GM23338 (cell line): ENCODE measurements around the gene GID4. TPM values are rescaled to one million over a fixed set of nuclear protein-coding genes. Genes with fewer than 3 reads are reported as not detected.

ENCODE experiments used
- ATAC-seq: fragments of 200-7000 bp; cut with Tn5 transposase; 3 replicates; pipeline ENCODE4 v1.9.1; 2020
- DNase-seq: peaks from one replicate; pipeline ENCODE4 v3.0.0-alpha.2; 2015; ENCODE audit warnings: low spot score
- H2AFZ ChIP-seq: fragments of 200-600 bp; sonication (generic); 2 replicates; pipeline ENCODE4 v1.8.0; 2016; ENCODE audit warnings: antibody characterized with exemption, mild to moderate bottlenecking, moderate library complexity
- H3F3A ChIP-seq: fragments of 200-600 bp; sonication (generic); replicated peaks from 2 replicates; pipeline ENCODE4 v1.8.0; 2017; ENCODE audit warnings: antibody characterized with exemption, mixed run types, low read depth
- H3K27ac ChIP-seq: fragments of 200-600 bp; sonication (generic); 2 replicates; pipeline ENCODE4 v1.6.1; 2016; ENCODE audit warnings: low read depth
- H3K27me3 ChIP-seq: fragments of 200-600 bp; sonication (generic); 2 replicates; pipeline ENCODE4 v1.8.0; 2016; ENCODE audit warnings: mild to moderate bottlenecking, mixed run types, moderate library complexity; ENCODE audit not compliant: insufficient read depth
- H3K36me3 ChIP-seq: fragments of 200-600 bp; sonication (generic); 2 replicates; pipeline ENCODE4 v1.8.0; 2016; ENCODE audit warnings: mild to moderate bottlenecking; ENCODE audit not compliant: insufficient read depth
- H3K4me1 ChIP-seq: fragments of 200-600 bp; sonication (generic); 2 replicates; pipeline ENCODE4 v1.8.0; 2016; ENCODE audit warnings: mild to moderate bottlenecking, moderate library complexity; ENCODE audit not compliant: insufficient read depth
- H3K4me2 ChIP-seq: fragments of 200-600 bp; sonication (generic); 2 replicates; pipeline ENCODE4 v1.7.1; 2017; ENCODE audit warnings: mixed run types
- H3K4me3 ChIP-seq: fragments of 200-600 bp; sonication (generic); 2 replicates; pipeline ENCODE4 v1.6.1; 2016; ENCODE audit warnings: mixed run types
- H3K79me2 ChIP-seq: fragments of 200-600 bp; sonication (generic); replicated peaks from 2 replicates; pipeline ENCODE4 v1.8.0; 2017; ENCODE audit warnings: mild to moderate bottlenecking; ENCODE audit not compliant: insufficient read depth
- H3K9me2 ChIP-seq: fragments of 200-600 bp; sonication (generic); 2 replicates; pipeline ENCODE4 v1.8.0; 2017; ENCODE audit not compliant: insufficient read depth
- H4K20me1 ChIP-seq: fragments of 200-600 bp; sonication (generic); replicated peaks from 2 replicates; pipeline ENCODE4 v1.8.0; 2017; ENCODE audit warnings: mild to moderate bottlenecking; ENCODE audit not compliant: insufficient read depth
- H3K27ac Mint-ChIP-seq: 2 replicates; pipeline ENCODE4 v1.8.0; 2020; ENCODE audit warnings: inconsistent platforms, mild to moderate bottlenecking, moderate library complexity, mixed read lengths
- H3K27me3 Mint-ChIP-seq: 3 replicates; pipeline ENCODE4 v1.8.0; 2022; ENCODE audit warnings: low read depth, mild to moderate bottlenecking, moderate library complexity, mixed read lengths, inconsistent platforms; ENCODE audit not compliant: insufficient read depth, poor library complexity
- H3K36me3 Mint-ChIP-seq: 3 replicates; pipeline ENCODE4 v1.8.0; 2021; ENCODE audit warnings: low read depth, mild to moderate bottlenecking, inconsistent platforms, moderate library complexity, mixed read lengths
- H3K4me1 Mint-ChIP-seq: 3 replicates; pipeline ENCODE4 v1.8.0; 2020; ENCODE audit warnings: mild to moderate bottlenecking, inconsistent platforms, mixed read lengths
- H3K4me3 Mint-ChIP-seq: 3 replicates; pipeline ENCODE4 v1.8.0; 2021; ENCODE audit warnings: moderate library complexity, mild to moderate bottlenecking, inconsistent platforms, mixed read lengths
- H3K9me3 Mint-ChIP-seq: 3 replicates; pipeline ENCODE4 v1.8.0; 2020; ENCODE audit warnings: moderate library complexity, mild to moderate bottlenecking, inconsistent platforms, mixed read lengths
- EZH2phosphoT487 ChIP-seq: fragments of 200-600 bp; sonication (generic); IDR thresholded peaks from one replicate; pipeline ENCODE4 v1.8.1; 2018; ENCODE audit warnings: antibody characterized with exemption; ENCODE audit not compliant: unreplicated experiment
- polyA plus RNA-seq: library from polyadenylated mRNA; unstranded; fragments of >200 nt; fragmentation: Nextera tagmentation; extraction: Ambion mirVana; gene quantifications from 2 replicates; pipeline ENCODE4 v1.2.1, GENCODE V29; 2016
- total RNA-seq: library from RNA; depleted of rRNA; stranded (reverse); fragments of >200 nt; shearing (Covaris generic); gene quantifications from 2 replicates; pipeline ENCODE4 v1.2.3, GENCODE V29; 2014
- TF ChIP-seq, protein P1 (sequence below): IDR thresholded peaks from 2 replicates; pipeline ENCODE4 v1.6.1; 2016; ENCODE audit warnings: antibody characterized with exemption
- TF ChIP-seq, protein P2 (sequence below), 2 experiments: fragments of 200-600 bp in 1 of 2; sonication (generic) in 1 of 2; conservative IDR thresholded peaks; 2 replicates each; pipeline versions ENCODE4 v1.5.1 to v1.6.1; 2016 to 2017; ENCODE audit warnings: antibody characterized with exemption in 2 of 2, low read depth in 2 of 2, mild to moderate bottlenecking in 2 of 2, moderate library complexity in 1 of 2

The GID4 gene
- total and polyA plus RNA-seq, 2 experiments from 2014 or later = 6.3 to 11.2 TPM

DNA sequence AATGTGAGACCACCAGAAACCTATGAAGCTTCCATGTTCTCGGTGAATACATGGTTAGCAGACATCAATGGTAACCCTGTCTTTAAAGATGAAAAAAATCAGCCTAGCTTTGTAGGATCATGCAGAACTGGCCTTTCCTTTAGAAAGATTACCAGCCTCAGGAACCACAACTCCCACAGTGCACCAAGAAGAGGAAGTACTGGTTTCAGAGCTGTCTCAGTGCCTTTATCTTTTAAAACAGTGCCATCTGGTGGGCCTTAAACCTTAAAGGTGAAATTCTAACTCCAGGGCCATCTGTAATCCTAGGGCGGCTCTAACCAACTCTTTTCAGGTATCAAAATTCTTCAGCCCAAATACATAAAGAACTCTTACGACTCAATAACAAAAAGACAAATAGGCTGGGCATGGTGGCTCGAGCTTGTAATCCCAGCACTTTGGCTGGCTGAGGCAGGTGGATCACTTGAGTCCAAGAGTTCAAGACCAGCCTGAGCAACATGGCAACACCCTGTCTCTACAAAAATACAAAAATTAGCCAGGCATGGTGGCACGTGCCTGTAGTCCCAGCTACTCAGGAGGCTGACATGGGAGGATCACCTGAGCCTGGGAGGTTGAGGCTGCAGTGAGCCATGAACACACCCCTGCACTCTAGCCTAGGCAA, 5.6 kb upstream of the GID4 start:
- Mint-ChIP-seq H3K9me3 (no peaks in the 10 kb centered on the region), H3K4me3 (no peak overlapping the region), H3K27me3 (peaks cover 7% of the 10 kb centered on the region), H3K4me1 (peaks cover 10% of the 10 kb centered on the region), H3K27ac (peak overlapping the region; percentile 56; the same call in 1 of the 2 replicates), H3K36me3 (no peaks in the 10 kb centered on the region)
- TF ChIP-seq, protein P1, sequence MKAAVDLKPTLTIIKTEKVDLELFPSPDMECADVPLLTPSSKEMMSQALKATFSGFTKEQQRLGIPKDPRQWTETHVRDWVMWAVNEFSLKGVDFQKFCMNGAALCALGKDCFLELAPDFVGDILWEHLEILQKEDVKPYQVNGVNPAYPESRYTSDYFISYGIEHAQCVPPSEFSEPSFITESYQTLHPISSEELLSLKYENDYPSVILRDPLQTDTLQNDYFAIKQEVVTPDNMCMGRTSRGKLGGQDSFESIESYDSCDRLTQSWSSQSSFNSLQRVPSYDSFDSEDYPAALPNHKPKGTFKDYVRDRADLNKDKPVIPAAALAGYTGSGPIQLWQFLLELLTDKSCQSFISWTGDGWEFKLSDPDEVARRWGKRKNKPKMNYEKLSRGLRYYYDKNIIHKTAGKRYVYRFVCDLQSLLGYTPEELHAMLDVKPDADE = peak; percentile 85
- TF ChIP-seq, protein P2, sequence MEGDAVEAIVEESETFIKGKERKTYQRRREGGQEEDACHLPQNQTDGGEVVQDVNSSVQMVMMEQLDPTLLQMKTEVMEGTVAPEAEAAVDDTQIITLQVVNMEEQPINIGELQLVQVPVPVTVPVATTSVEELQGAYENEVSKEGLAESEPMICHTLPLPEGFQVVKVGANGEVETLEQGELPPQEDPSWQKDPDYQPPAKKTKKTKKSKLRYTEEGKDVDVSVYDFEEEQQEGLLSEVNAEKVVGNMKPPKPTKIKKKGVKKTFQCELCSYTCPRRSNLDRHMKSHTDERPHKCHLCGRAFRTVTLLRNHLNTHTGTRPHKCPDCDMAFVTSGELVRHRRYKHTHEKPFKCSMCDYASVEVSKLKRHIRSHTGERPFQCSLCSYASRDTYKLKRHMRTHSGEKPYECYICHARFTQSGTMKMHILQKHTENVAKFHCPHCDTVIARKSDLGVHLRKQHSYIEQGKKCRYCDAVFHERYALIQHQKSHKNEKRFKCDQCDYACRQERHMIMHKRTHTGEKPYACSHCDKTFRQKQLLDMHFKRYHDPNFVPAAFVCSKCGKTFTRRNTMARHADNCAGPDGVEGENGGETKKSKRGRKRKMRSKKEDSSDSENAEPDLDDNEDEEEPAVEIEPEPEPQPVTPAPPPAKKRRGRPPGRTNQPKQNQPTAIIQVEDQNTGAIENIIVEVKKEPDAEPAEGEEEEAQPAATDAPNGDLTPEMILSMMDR (conservative IDR thresholded peaks at IDR 0.05; ENCODE audit: low read depth in 2 of 2) = peak; percentile 78 to 79
- no peak for TF ChIP-seq EZH2phosphoT487
- Histone ChIP-seq H3K27me3 (no peaks in the 10 kb centered on the region), H4K20me1 (peaks cover 5% of the 10 kb centered on the region), H3K4me2 (no peak overlapping the region), H3K79me2 (peaks cover 30% of the 10 kb centered on the region), H3K36me3 (no peaks in the 10 kb centered on the region), H2AFZ (no peak overlapping the region), H3K9me2 (no peaks in the 10 kb centered on the region), H3F3A (no peaks in the 10 kb centered on the region), H3K4me3 (no peak overlapping the region), H3K27ac (no peak overlapping the region), H3K4me1 (peaks cover 6% of the 10 kb centered on the region)
- peak; percentile 95 for DNase-seq
- ATAC-seq = peak; percentile 95

DNA sequence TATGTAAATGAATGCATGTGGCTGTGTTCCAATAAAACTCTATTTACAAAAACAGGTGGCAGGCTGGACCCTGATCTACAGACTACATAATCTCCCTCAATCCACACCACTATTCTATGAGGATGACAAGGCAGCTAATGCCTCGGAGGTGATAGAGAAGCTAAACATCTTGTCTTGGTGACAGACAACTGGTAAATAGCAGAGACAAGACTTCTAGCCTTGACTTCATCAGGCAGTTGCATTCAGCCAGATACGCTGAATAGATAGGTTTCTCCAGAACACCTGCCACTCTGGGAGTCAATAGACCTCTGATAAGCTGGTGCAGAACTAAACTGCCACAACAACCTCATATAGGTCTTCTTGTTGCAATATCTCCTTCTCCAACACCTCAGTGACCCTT, 3.5 kb upstream of the GID4 start:
- H3K27me3 Mint-ChIP-seq = peaks cover 16% of the 10 kb centered on the region
- no peaks in the 10 kb centered on the region for H3K27me3 ChIP-seq
- H3K27ac ChIP-seq = no peak overlapping the region
- H4K20me1 ChIP-seq = peaks cover 5% of the 10 kb centered on the region
- no peaks in the 10 kb centered on the region for H3K36me3 ChIP-seq
- H3K4me2 ChIP-seq = no peak overlapping the region
- ATAC-seq = no peak
- H3K9me3 Mint-ChIP-seq = no peaks in the 10 kb centered on the region; the same call in 2 of the 3 replicates
- H3K4me1 ChIP-seq = peaks cover 6% of the 10 kb centered on the region
- H3K4me3 Mint-ChIP-seq = no peak overlapping the region
- H3K4me1 Mint-ChIP-seq = peaks cover 17% of the 10 kb centered on the region
- H3F3A ChIP-seq = no peaks in the 10 kb centered on the region
- H3K36me3 Mint-ChIP-seq = no peaks in the 10 kb centered on the region; the same call in 2 of the 3 replicates
- no peak overlapping the region for H3K27ac Mint-ChIP-seq
- H3K4me3 ChIP-seq = no peak overlapping the region
- H3K79me2 ChIP-seq = peaks cover 30% of the 10 kb centered on the region
- no peak overlapping the region for H2AFZ ChIP-seq
- TF ChIP-seq, protein P2 (conservative IDR thresholded peaks at IDR 0.05; ENCODE audit: low read depth in 2 of 2) = no peak
- no peaks in the 10 kb centered on the region for H3K9me2 ChIP-seq
- DNase-seq = no peak
